ENCODE measurements around the gene OR6J1.

GRCh38 chr14:22658946-22659345, 14.8 kb upstream of the OR6J1 start:
- TF ChIP-seq CTCF (IDR thresholded peaks at IDR 0.05) (no peak), POLR2A (IDR thresholded peaks at IDR 0.05) (no peak), EP300 (IDR thresholded peaks at IDR 0.05) (no peak)
